ENCODE data around the gene USP54. TPM values are rescaled to one million over a fixed set of nuclear protein-coding genes. Genes with fewer than 3 reads are reported as not detected.

The USP54 gene
- total RNA-seq, 1 experiment from 2014 or later: 45.8 TPM

GRCh38 chr10:73635781-73636180 lies 44.6 kb upstream of the USP54 start:
- Histone ChIP-seq H3K27me3 (replicated peaks; ENCODE audit: control insufficient read depth, insufficient read depth, low read length) (no peaks in the 10 kb centered on the region), H3K9me3 (no peaks in the 10 kb centered on the region), H3K4me3 (ENCODE audit: low read depth, low read length) (no peak overlapping the region), H3K4me1 (no peaks in the 10 kb centered on the region), H3K36me3 (ENCODE audit: control insufficient read depth, insufficient read depth, low read length) (no peaks in the 10 kb centered on the region)
- Mint-ChIP-seq H3K4me3 (ENCODE audit: unreplicated experiment) (no peak overlapping the region), H3K27me3 (ENCODE audit: insufficient read depth, unreplicated experiment) (no peaks in the 10 kb centered on the region), H3K27ac (ENCODE audit: unreplicated experiment) (no peak overlapping the region), H3K4me1 (ENCODE audit: low read depth, unreplicated experiment) (no peaks in the 10 kb centered on the region), H3K36me3 (ENCODE audit: insufficient read depth, unreplicated experiment) (no peaks in the 10 kb centered on the region), H3K9me3 (ENCODE audit: unreplicated experiment) (no peaks in the 10 kb centered on the region)
- ChIA-PET CTCF (interaction anchor here (0.9 kb wide), 1 partner anchor 10 kb away, joined by 4 read pairs; no protein-coding TSS in a partner anchor), POLR2A (no interaction called here)
- no peak for DNase-seq
- BruUV-seq (replicated peaks): no TSS peak
- no peak for TF ChIP-seq CTCF (IDR thresholded peaks at IDR 0.05; ENCODE audit: insufficient read depth in 1 of 2, low read depth in 1 of 2, low read length in 1 of 2, severe bottlenecking in 1 of 2, unreplicated experiment in 1 of 2)
- intact Hi-C loops (cut with micrococcal nuclease; ENCODE audit: unreplicated experiment): no loop called here

GRCh38 chr10:73634421-73634820 lies 43.3 kb upstream of the USP54 start:
- POLR2A ChIA-PET: no interaction called here
- no TSS peak for BruUV-seq (replicated peaks)
- Histone ChIP-seq H3K4me1 (no peaks in the 10 kb centered on the region), H3K36me3 (ENCODE audit: control insufficient read depth, insufficient read depth, low read length) (no peaks in the 10 kb centered on the region), H3K9me3 (no peaks in the 10 kb centered on the region), H3K27me3 (replicated peaks; ENCODE audit: control insufficient read depth, insufficient read depth, low read length) (no peaks in the 10 kb centered on the region), H3K4me3 (ENCODE audit: low read depth, low read length) (no peak overlapping the region)
- Mint-ChIP-seq H3K4me3 (ENCODE audit: unreplicated experiment) (no peak overlapping the region), H3K36me3 (ENCODE audit: insufficient read depth, unreplicated experiment) (no peaks in the 10 kb centered on the region), H3K9me3 (ENCODE audit: unreplicated experiment) (no peaks in the 10 kb centered on the region), H3K4me1 (ENCODE audit: low read depth, unreplicated experiment) (no peaks in the 10 kb centered on the region), H3K27me3 (ENCODE audit: insufficient read depth, unreplicated experiment) (no peaks in the 10 kb centered on the region), H3K27ac (ENCODE audit: unreplicated experiment) (no peak overlapping the region)
- no peak for DNase-seq
- no peak for TF ChIP-seq CTCF (IDR thresholded peaks at IDR 0.05; ENCODE audit: insufficient read depth in 1 of 2, low read depth in 1 of 2, low read length in 1 of 2, severe bottlenecking in 1 of 2, unreplicated experiment in 1 of 2)
- intact Hi-C loops (cut with micrococcal nuclease; ENCODE audit: unreplicated experiment): no loop called here
- CTCF ChIA-PET: no interaction called here

GRCh38 chr10:73629165-73629564 lies 38.0 kb upstream of the USP54 start:
- Histone ChIP-seq H3K4me3 (ENCODE audit: low read depth, low read length) (no peak overlapping the region), H3K4me1 (peaks cover 9% of the 10 kb centered on the region), H3K9me3 (no peaks in the 10 kb centered on the region), H3K36me3 (ENCODE audit: control insufficient read depth, insufficient read depth, low read length) (no peaks in the 10 kb centered on the region), H3K27me3 (replicated peaks; ENCODE audit: control insufficient read depth, insufficient read depth, low read length) (no peaks in the 10 kb centered on the region)
- no peak for DNase-seq
- BruUV-seq (replicated peaks): no TSS peak
- ChIA-PET POLR2A (no interaction called here), CTCF (no interaction called here)
- Mint-ChIP-seq H3K4me3 (ENCODE audit: unreplicated experiment) (no peak overlapping the region), H3K27ac (ENCODE audit: unreplicated experiment) (no peak overlapping the region), H3K4me1 (ENCODE audit: low read depth, unreplicated experiment) (no peaks in the 10 kb centered on the region), H3K27me3 (ENCODE audit: insufficient read depth, unreplicated experiment) (no peaks in the 10 kb centered on the region), H3K36me3 (ENCODE audit: insufficient read depth, unreplicated experiment) (peaks cover 11% of the 10 kb centered on the region), H3K9me3 (ENCODE audit: unreplicated experiment) (no peaks in the 10 kb centered on the region)
- TF ChIP-seq CTCF (IDR thresholded peaks at IDR 0.05; ENCODE audit: insufficient read depth in 1 of 2, low read depth in 1 of 2, low read length in 1 of 2, severe bottlenecking in 1 of 2, unreplicated experiment in 1 of 2): no peak
- intact Hi-C loops (cut with micrococcal nuclease; ENCODE audit: unreplicated experiment): no loop called here

Data from Caco-2 (cell line).